GM12865 (cell line): Measurements from ENCODE around the gene FABP6.
"Not testable (repeated sequence)": the region's sequence is repeated elsewhere in the genome, so short reads cannot be mapped to it uniquely, and the experiment has no call there.

ENCODE experiments used
- DNase-seq: peaks from one replicate; pipeline ENCODE4 v3.0.0; 2010; ENCODE audit warnings: low read depth
- H3K4me3 ChIP-seq: 2 replicates; pipeline ENCODE4 v1.5.1; 2011; ENCODE audit warnings: mild to moderate bottlenecking, low read depth, low read length, control low read depth
- CTCF ChIP-seq: IDR thresholded peaks from 2 replicates; pipeline ENCODE4 v1.5.1; 2011; ENCODE audit warnings: low read length, control low read depth, low read depth, inconsistent platforms; ENCODE audit not compliant: insufficient read depth; ENCODE audit errors: missing control alignments

FABP6 gene

GRCh38 chr5:160237571-160238093, 8.3 kb downstream of the FABP6 start:
- DNase-seq = no peak
- H3K4me3 ChIP-seq = no peak overlapping the region
- TF ChIP-seq CTCF = no peak

GRCh38 chr5:160240350-160240749, 11.0 kb downstream of the FABP6 start:
- TF ChIP-seq CTCF = no peak
- DNase-seq = no peak
- no peak overlapping the region for H3K4me3 ChIP-seq

GRCh38 chr5:160242145-160242544, 12.8 kb downstream of the FABP6 start:
- no peak for TF ChIP-seq CTCF
- DNase-seq = no peak
- no peak overlapping the region for H3K4me3 ChIP-seq

- no peak overlapping the region for H3K4me3 ChIP-seq
- TF ChIP-seq CTCF = no peak
- DNase-seq = no peak
Observed at GRCh38 chr5:160245506-160246086, 16.3 kb downstream of the FABP6 start.

GRCh38 chr5:160249570-160249969, 20.3 kb downstream of the FABP6 start:
- not testable (repeated sequence) for DNase-seq, H3K4me3 ChIP-seq

- no peak for TF ChIP-seq CTCF
- no peak overlapping the region for H3K4me3 ChIP-seq
- DNase-seq = no peak
Observed at GRCh38 chr5:160250226-160250625, 20.9 kb downstream of the FABP6 start.

- DNase-seq = no peak
- H3K4me3 ChIP-seq = no peak overlapping the region
- TF ChIP-seq CTCF = no peak
Observed at GRCh38 chr5:160250826-160251225, 21.5 kb downstream of the FABP6 start.
